Vagina (tissue), 2 donors: ENCODE data around the gene NEMP2.

Experiments
- POLR2A ChIP-seq, 2 donors: fragments of 450-650 bp; IDR thresholded peaks; one replicate each; pipeline ENCODE4 v1.6.1; 2017; ENCODE audit warnings: antibody characterized with exemption in 2 of 2, mild to moderate bottlenecking in 2 of 2, moderate library complexity in 2 of 2
- POLR2AphosphoS5 ChIP-seq, 2 donors: sonication (generic); formaldehyde crosslinking; IDR thresholded peaks; one replicate each; pipeline ENCODE4 v1.9.0; 2017; ENCODE audit warnings: antibody characterized with exemption in 2 of 2, mild to moderate bottlenecking in 2 of 2, low read depth in 1 of 2; ENCODE audit not compliant: insufficient read depth in 1 of 2
- TF ChIP-seq, protein P1 (sequence below), 3 experiments: fragments of 450-650 bp in 2 of 3; fragments of 200-600 bp in 1 of 3; sonication (generic) in 1 of 3; IDR thresholded peaks; one replicate each; pipeline ENCODE4 v1.5.1; 2017 to 2019; ENCODE audit warnings: antibody characterized with exemption in 3 of 3, mild to moderate bottlenecking in 2 of 3, moderate library complexity in 2 of 3

DNA sequence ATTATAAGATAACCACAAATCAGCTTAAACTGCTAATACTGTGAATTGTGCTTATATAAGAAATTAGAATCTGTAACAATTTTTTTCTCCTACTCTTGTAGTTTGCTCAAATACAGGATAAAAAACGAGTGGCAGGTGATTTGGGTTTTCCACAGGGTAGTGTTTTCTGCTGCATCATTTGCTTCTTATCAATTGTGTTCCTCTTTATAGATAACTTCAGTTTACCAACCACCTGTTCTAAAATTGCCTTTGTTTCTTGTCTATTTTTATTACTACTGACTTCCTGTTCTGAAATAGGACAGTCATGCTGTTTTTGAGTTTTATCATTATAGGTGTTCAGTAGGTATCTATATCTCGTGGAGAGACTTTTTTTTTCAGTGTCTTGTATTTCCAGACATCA lies 69.5 kb downstream of the NEMP2 start:
- TF ChIP-seq, protein P1, sequence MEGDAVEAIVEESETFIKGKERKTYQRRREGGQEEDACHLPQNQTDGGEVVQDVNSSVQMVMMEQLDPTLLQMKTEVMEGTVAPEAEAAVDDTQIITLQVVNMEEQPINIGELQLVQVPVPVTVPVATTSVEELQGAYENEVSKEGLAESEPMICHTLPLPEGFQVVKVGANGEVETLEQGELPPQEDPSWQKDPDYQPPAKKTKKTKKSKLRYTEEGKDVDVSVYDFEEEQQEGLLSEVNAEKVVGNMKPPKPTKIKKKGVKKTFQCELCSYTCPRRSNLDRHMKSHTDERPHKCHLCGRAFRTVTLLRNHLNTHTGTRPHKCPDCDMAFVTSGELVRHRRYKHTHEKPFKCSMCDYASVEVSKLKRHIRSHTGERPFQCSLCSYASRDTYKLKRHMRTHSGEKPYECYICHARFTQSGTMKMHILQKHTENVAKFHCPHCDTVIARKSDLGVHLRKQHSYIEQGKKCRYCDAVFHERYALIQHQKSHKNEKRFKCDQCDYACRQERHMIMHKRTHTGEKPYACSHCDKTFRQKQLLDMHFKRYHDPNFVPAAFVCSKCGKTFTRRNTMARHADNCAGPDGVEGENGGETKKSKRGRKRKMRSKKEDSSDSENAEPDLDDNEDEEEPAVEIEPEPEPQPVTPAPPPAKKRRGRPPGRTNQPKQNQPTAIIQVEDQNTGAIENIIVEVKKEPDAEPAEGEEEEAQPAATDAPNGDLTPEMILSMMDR (IDR thresholded peaks at IDR 0.05): no peak
- TF ChIP-seq POLR2AphosphoS5 (IDR thresholded peaks at IDR 0.05; ENCODE audit: insufficient read depth in 1 of 2, low read depth in 1 of 2): no peak
- TF ChIP-seq POLR2A (IDR thresholded peaks at IDR 0.05): no peak
